ENCODE measurements around the gene MT4. TPM values are rescaled to one million over a fixed set of nuclear protein-coding genes. Genes with fewer than 3 reads are reported as not detected.
A peak's percentile ranks its signal among the peaks of the same experiment; 100 is the strongest.

MT4 gene
- total and polyA plus RNA-seq, 12 donors = not detected

- Histone ChIP-seq H3K36me3 (no peaks in the 10 kb centered on the region), H3K27me3 (peaks cover 0 to 36% (median 18%) of the 10 kb centered on the region in 7 donors), H3K4me3 (no peak overlapping the region), H3K9me3 (no peaks in the 10 kb centered on the region), H3K27ac (no peak overlapping the region), H3K4me1 (no peaks in the 10 kb centered on the region)
- WGBS, 2 donors = 64 to 67% methylated on average over 4 of the region's 4 CpGs
- intact Hi-C loops (cut with DNase I) = no loop called here
- no peak for ATAC-seq
- TF ChIP-seq CTCF (IDR thresholded peaks at IDR 0.05) = no peak
- DNase-seq = no peak
These were observed 32.2 kb upstream of the MT4 start for GRCh38 chr16:56532714-56533113.

GRCh38 chr16:56534847-56535383, 30.0 kb upstream of the MT4 start:
- Histone ChIP-seq H3K36me3 (no peaks in the 10 kb centered on the region), H3K27ac (no peak overlapping the region), H3K9me3 (no peaks in the 10 kb centered on the region), H3K27me3 (peaks cover 0 to 40% (median 27%) of the 10 kb centered on the region in 7 donors), H3K4me3 (no peak overlapping the region), H3K4me1 (no peaks in the 10 kb centered on the region)
- WGBS, 2 donors = 80 to 86% methylated on average over 8 of the region's 8 CpGs
- no peak for DNase-seq
- intact Hi-C loops (cut with DNase I) = no loop called here
- no peak for TF ChIP-seq CTCF (IDR thresholded peaks at IDR 0.05)
- no peak for ATAC-seq

GRCh38 chr16:56538331-56538730, 26.5 kb upstream of the MT4 start:
- Histone ChIP-seq H3K4me1 (no peaks in the 10 kb centered on the region), H3K9me3 (no peaks in the 10 kb centered on the region), H3K36me3 (no peaks in the 10 kb centered on the region), H3K27me3 (peaks cover 0 to 40% (median 29%) of the 10 kb centered on the region in 7 donors), H3K27ac (no peak overlapping the region), H3K4me3 (no peak overlapping the region)
- WGBS, 2 donors = 90 to 94% methylated on average over 7 of the region's 7 CpGs
- DNase-seq (no peak), ATAC-seq (no peak)
- TF ChIP-seq CTCF (IDR thresholded peaks at IDR 0.05) = no peak
- intact Hi-C loops (cut with DNase I) = no loop called here

- H3K27ac ChIP-seq = peak overlapping the region in 1 of 10 donors; percentile 45
- intact Hi-C loops (cut with DNase I) = no loop called here
- peaks cover 0 to 33% (median 16%) of the 10 kb centered on the region in 7 donors for H3K27me3 ChIP-seq
- DNase-seq (no peak), ATAC-seq (peak in 2 of 8 donors; percentile 50 to 52)
- TF ChIP-seq CTCF (IDR thresholded peaks at IDR 0.05) = no peak
- WGBS, 2 donors = 53 to 55% methylated on average over 4 of the region's 4 CpGs
- H3K36me3 ChIP-seq = no peaks in the 10 kb centered on the region
- H3K4me3 ChIP-seq = no peak overlapping the region
- no peaks in the 10 kb centered on the region for H3K4me1 ChIP-seq
- H3K9me3 ChIP-seq = no peaks in the 10 kb centered on the region
These were observed 25.2 kb upstream of the MT4 start for GRCh38 chr16:56539656-56540055.
